ENCODE results near the gene ERN1.

DNA sequence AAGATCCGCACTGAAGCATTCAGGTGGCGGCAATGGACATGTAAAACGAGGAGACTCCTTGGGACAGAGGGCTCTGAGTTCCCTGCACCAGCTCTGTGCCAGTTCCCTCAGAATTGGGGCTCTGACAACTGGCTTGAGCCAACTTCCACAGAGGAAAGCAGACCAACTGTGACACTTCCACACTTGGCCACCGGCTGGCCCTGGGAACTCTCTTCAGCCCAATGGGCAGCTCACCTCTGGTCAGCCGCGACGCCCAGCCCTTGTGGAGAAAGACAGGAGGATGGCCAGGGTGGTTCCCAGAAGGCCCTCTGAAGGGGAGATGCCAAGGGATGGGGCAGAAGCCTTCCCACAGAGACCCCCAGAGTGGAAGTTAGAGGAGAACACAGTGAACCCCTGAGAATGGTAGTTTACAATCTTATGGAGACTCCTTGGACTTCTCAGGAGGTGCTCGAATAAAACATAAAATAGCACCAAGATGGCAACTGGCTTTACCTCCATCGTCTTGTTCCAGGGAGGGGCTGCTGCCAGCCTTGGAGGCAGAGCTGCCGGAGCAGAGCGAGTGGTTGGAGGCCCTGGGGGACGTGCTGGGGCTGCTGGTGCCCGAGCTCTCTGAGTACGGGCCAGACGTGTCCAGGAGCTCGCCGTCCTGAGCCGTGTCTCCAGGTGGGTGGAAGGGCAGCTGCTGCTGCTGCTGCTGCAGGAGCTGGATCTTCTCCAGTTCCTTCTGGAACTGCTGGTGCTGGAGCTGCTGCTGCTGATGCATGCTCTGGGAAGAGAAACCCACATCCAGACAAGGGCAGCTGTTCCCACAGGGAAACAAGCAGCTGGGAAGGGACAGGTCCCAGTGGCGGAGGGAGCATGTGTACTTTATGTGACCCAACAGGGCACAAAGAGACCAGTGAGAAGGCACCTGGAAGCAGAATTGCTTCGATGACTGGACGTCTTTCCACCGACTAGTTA is 74.5 kb downstream of the ERN1 start:
- no peak for TF ChIP-seq CTCF (IDR thresholded peaks at IDR 0.05)
- no peak for TF ChIP-seq POLR2A (IDR thresholded peaks at IDR 0.05)
